ENCODE data around the gene ESAM. TPM values are rescaled to one million over a fixed set of nuclear protein-coding genes. Genes with fewer than 3 reads are reported as not detected.

Gene ESAM
- total and polyA plus RNA-seq, 4 donors = 33.2 to 182 (median 103) TPM

Other genes starting within 250 kb of the ESAM start
- gene OR8B12, start 218.6 kb downstream of the ESAM start, total RNA-seq = not detected
- gene OR8B12, start 218.6 kb downstream of the ESAM start, polyA plus RNA-seq = not detected
- not detected for gene OR8A1, start 192.3 kb downstream of the ESAM start, total RNA-seq
- not detected for gene OR8A1, start 192.3 kb downstream of the ESAM start, polyA plus RNA-seq
- not detected for gene PANX3, start 150.9 kb downstream of the ESAM start, total RNA-seq
- not detected for gene PANX3, start 150.9 kb downstream of the ESAM start, polyA plus RNA-seq
- gene TBRG1, start 139.4 kb downstream of the ESAM start, total RNA-seq = 10 to 100 TPM; 42.7 to 47.9 TPM
- 10 to 100 TPM; 20.5 to 65.4 TPM for gene TBRG1, start 139.4 kb downstream of the ESAM start, polyA plus RNA-seq
- 10 to 100 TPM; 11.5 to 24.8 TPM for gene SIAE, start 88.6 kb downstream of the ESAM start, total RNA-seq
- 10 to 100 TPM in 1 of 2 donors, 1 to 10 TPM in 1; 6.9 to 14.8 TPM for gene SIAE, start 88.6 kb downstream of the ESAM start, polyA plus RNA-seq
- 1 to 10 TPM; 2.7 to 3.9 TPM for gene SPA17, start 88.4 kb downstream of the ESAM start, total RNA-seq
- 1 to 10 TPM; 4.8 to 7.1 TPM for gene SPA17, start 88.4 kb downstream of the ESAM start, polyA plus RNA-seq
- gene NRGN, start 22.3 kb downstream of the ESAM start, total RNA-seq = 10 to 100 TPM; 33.2 to 41.1 TPM
- gene NRGN, start 22.3 kb downstream of the ESAM start, polyA plus RNA-seq = 10 to 100 TPM; 15.4 to 38.5 TPM
- gene VSIG2, start 10.0 kb downstream of the ESAM start, total RNA-seq = 1 to 10 TPM; 3.8 to 6.9 TPM
- 1 to 10 TPM; 1.9 to 3.1 TPM for gene VSIG2, start 10.0 kb downstream of the ESAM start, polyA plus RNA-seq
- gene MSANTD2, start 38.1 kb upstream of the ESAM start, total RNA-seq = 10 to 100 TPM; 21.5 to 23.6 TPM
- 10 to 100 TPM in 1 of 2 donors, 1 to 10 TPM in 1; 6.3 to 18.0 TPM for gene MSANTD2, start 38.1 kb upstream of the ESAM start, polyA plus RNA-seq
- 10 to 100 TPM; 15.7 to 63.0 TPM for gene ROBO3, start 103.1 kb upstream of the ESAM start, total RNA-seq
- 10 to 100 TPM in 1 of 2 donors, 1 to 10 TPM in 1; 2.1 to 19.7 TPM for gene ROBO3, start 103.1 kb upstream of the ESAM start, polyA plus RNA-seq
- 10 to 100 TPM; 19.7 to 41.9 TPM for gene ROBO4, start 135.6 kb upstream of the ESAM start, total RNA-seq
- 1 to 10 TPM; 2.4 to 2.8 TPM for gene ROBO4, start 135.6 kb upstream of the ESAM start, polyA plus RNA-seq
- under 1 TPM in 1 of 2 donors, not detected in 1; 0.51 TPM for gene HEPN1, start 157.0 kb upstream of the ESAM start, total RNA-seq
- gene HEPN1, start 157.0 kb upstream of the ESAM start, polyA plus RNA-seq = not detected
- under 1 TPM; 0.10 to 0.30 TPM for gene HEPACAM, start 173.8 kb upstream of the ESAM start, total RNA-seq
- not detected for gene HEPACAM, start 173.8 kb upstream of the ESAM start, polyA plus RNA-seq
- 1 to 10 TPM in 1 of 2 donors, under 1 TPM in 1; 0.97 to 1.5 TPM for gene CCDC15, start 191.9 kb upstream of the ESAM start, total RNA-seq
- gene CCDC15, start 191.9 kb upstream of the ESAM start, polyA plus RNA-seq = under 1 TPM; 0.13 to 0.61 TPM